ENCODE measurements around the gene PPT2.
A peak's percentile ranks its signal among the peaks of the same experiment; 100 is the strongest.
"Not testable (repeated sequence)": the region's sequence is repeated elsewhere in the genome, so short reads cannot be mapped to it uniquely, and the experiment has no call there.

Gene PPT2

GRCh38 chr6:32173051-32173727, 19.2 kb downstream of the PPT2 start:
- no peak for DNase-seq
- in situ Hi-C loops (cut with MboI; ENCODE audit: low pct_unique_long_range_greater_than_20kb, low sequenced_read_pairs): no loop called here

GRCh38 chr6:32174416-32174815, 20.5 kb downstream of the PPT2 start:
- DNase-seq: no peak
- in situ Hi-C loops (cut with MboI; ENCODE audit: low pct_unique_long_range_greater_than_20kb, low sequenced_read_pairs): no loop called here

GRCh38 chr6:32175322-32175710, 21.4 kb downstream of the PPT2 start:
- in situ Hi-C loops (cut with MboI; ENCODE audit: low pct_unique_long_range_greater_than_20kb, low sequenced_read_pairs): no loop called here
- DNase-seq: no peak

GRCh38 chr6:32175711-32176475, 22.0 kb downstream of the PPT2 start, which contains the start of gene AGPAT1:
TSS of gene AGPAT1 (minus strand) at chr6:32176084. CDS start at chr6:32171496, 4,588 bp downstream.
- peak; percentile 98 for DNase-seq

GRCh38 chr6:32176476-32177182, 22.7 kb downstream of the PPT2 start:
- in situ Hi-C loops (cut with MboI; ENCODE audit: low pct_unique_long_range_greater_than_20kb, low sequenced_read_pairs): no loop called here
- DNase-seq: no peak

More at GRCh38 chr6:32175711-32176475, 22.0 kb downstream of the PPT2 start, which contains the start of gene AGPAT1:
- in situ Hi-C loops (cut with MboI; ENCODE audit: low pct_unique_long_range_greater_than_20kb, low sequenced_read_pairs): no loop called here

GRCh38 chr6:32177183-32177787, 23.3 kb downstream of the PPT2 start:
- DNase-seq: no peak
- in situ Hi-C loops (cut with MboI; ENCODE audit: low pct_unique_long_range_greater_than_20kb, low sequenced_read_pairs): no loop called here

GRCh38 chr6:32177788-32178546, 24.0 kb downstream of the PPT2 start, which contains the start of gene RNF5:
TSS of gene RNF5 (plus strand) at chr6:32178405. CDS start at chr6:32178512, 107 bp downstream.
- in situ Hi-C loops (cut with MboI; ENCODE audit: low pct_unique_long_range_greater_than_20kb, low sequenced_read_pairs): no loop called here
- peak; percentile 99 for DNase-seq

GRCh38 chr6:32178547-32179440, 24.9 kb downstream of the PPT2 start:
- in situ Hi-C loops (cut with MboI; ENCODE audit: low pct_unique_long_range_greater_than_20kb, low sequenced_read_pairs): no loop called here
- DNase-seq: peak; percentile 40

- in situ Hi-C loops (cut with MboI; ENCODE audit: low pct_unique_long_range_greater_than_20kb, low sequenced_read_pairs): no loop called here
- no peak for DNase-seq
These were observed 25.9 kb downstream of the PPT2 start for GRCh38 chr6:32179766-32180405.

GRCh38 chr6:32181148-32181702, 27.3 kb downstream of the PPT2 start:
- in situ Hi-C loops (cut with MboI; ENCODE audit: low pct_unique_long_range_greater_than_20kb, low sequenced_read_pairs): no loop called here
- DNase-seq: no peak

GRCh38 chr6:32181915-32182529, 28.1 kb downstream of the PPT2 start:
- DNase-seq: no peak
- in situ Hi-C loops (cut with MboI; ENCODE audit: low pct_unique_long_range_greater_than_20kb, low sequenced_read_pairs): no loop called here

- in situ Hi-C loops (cut with MboI; ENCODE audit: low pct_unique_long_range_greater_than_20kb, low sequenced_read_pairs): no loop called here
These were observed 28.6 kb downstream of the PPT2 start for GRCh38 chr6:32182555-32182981.

GRCh38 chr6:32183030-32183429, 29.1 kb downstream of the PPT2 start:
- no peak for DNase-seq
- in situ Hi-C loops (cut with MboI; ENCODE audit: low pct_unique_long_range_greater_than_20kb, low sequenced_read_pairs): no loop called here

More at GRCh38 chr6:32182555-32182981, 28.6 kb downstream of the PPT2 start:
- DNase-seq: no peak

- DNase-seq: no peak
- in situ Hi-C loops (cut with MboI; ENCODE audit: low pct_unique_long_range_greater_than_20kb, low sequenced_read_pairs): no loop called here
These were observed 29.6 kb downstream of the PPT2 start for GRCh38 chr6:32183483-32184083.

GRCh38 chr6:32184084-32184640, 30.2 kb downstream of the PPT2 start, which contains the start of gene AGER:
TSS of gene AGER (minus strand) at chr6:32184253. CDS start at chr6:32184222, 31 bp downstream.
- in situ Hi-C loops (cut with MboI; ENCODE audit: low pct_unique_long_range_greater_than_20kb, low sequenced_read_pairs): no loop called here
- DNase-seq: no peak

GRCh38 chr6:32185681-32186131, 31.8 kb downstream of the PPT2 start:
- in situ Hi-C loops (cut with MboI; ENCODE audit: low pct_unique_long_range_greater_than_20kb, low sequenced_read_pairs); DNase-seq: not testable (repeated sequence)
